Measurements from ENCODE around the gene MACROD1.
"Not testable (repeated sequence)": the region's sequence is repeated elsewhere in the genome, so short reads cannot be mapped to it uniquely, and the experiment has no call there.

The MACROD1 gene

DNA sequence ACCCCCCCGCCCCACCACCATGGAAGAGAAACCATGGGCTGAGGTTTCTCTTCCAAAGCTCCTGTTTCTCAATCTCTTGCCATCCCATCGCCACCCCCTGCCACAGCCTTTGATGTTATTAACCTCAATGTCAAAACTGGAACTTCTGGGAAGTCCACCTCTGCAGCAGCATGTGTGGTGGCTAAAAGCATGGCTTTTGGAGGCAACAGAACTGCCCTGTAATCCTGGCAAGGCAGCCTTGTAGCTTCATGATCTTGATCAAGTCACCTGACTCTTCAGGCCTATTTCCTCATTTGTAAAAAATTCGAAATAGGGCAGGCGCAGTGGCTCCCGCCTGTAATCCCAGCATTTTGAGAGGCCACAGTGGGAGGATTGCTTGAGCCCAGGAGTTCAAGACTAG is 195.0 kb downstream of the MACROD1 start:
- peaks cover 11% of the 10 kb centered on the region for H3K4me1 Mint-ChIP-seq
- H3K4me3 Mint-ChIP-seq = no peak overlapping the region
- TF ChIP-seq, protein P1, sequence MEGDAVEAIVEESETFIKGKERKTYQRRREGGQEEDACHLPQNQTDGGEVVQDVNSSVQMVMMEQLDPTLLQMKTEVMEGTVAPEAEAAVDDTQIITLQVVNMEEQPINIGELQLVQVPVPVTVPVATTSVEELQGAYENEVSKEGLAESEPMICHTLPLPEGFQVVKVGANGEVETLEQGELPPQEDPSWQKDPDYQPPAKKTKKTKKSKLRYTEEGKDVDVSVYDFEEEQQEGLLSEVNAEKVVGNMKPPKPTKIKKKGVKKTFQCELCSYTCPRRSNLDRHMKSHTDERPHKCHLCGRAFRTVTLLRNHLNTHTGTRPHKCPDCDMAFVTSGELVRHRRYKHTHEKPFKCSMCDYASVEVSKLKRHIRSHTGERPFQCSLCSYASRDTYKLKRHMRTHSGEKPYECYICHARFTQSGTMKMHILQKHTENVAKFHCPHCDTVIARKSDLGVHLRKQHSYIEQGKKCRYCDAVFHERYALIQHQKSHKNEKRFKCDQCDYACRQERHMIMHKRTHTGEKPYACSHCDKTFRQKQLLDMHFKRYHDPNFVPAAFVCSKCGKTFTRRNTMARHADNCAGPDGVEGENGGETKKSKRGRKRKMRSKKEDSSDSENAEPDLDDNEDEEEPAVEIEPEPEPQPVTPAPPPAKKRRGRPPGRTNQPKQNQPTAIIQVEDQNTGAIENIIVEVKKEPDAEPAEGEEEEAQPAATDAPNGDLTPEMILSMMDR (IDR thresholded peaks at IDR 0.05; ENCODE audit: unreplicated experiment in 3 of 3) = no peak
- peaks cover 5% of the 10 kb centered on the region for H3K27me3 Mint-ChIP-seq (ENCODE audit: low read depth)
- no peaks in the 10 kb centered on the region for H3K9me3 Mint-ChIP-seq
- no peak overlapping the region for H3K27ac Mint-ChIP-seq
- H3K36me3 Mint-ChIP-seq (ENCODE audit: low read depth) = no peaks in the 10 kb centered on the region

DNA sequence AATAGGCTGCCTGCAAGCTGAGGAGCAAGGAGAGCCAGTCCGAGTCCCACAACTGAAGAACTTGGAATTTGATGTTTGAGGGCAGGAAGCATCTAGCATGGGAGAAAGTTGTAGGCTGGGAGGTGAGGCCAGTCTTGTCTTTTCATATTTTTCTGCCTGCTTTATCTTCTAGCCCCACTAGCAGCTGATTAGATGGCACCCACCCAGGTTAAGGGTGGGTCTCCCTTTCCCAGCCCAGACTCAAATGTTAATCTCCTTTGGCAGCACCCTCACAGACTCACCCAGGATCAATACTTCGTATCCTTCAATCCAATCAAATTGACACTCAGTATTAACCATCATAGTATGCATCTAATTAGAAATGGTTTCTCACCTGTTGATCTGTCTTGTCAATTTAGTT is 196.5 kb downstream of the MACROD1 start:
- peaks cover 5% of the 10 kb centered on the region for H3K27me3 Mint-ChIP-seq (ENCODE audit: low read depth)
- TF ChIP-seq, protein P1 (IDR thresholded peaks at IDR 0.05; ENCODE audit: unreplicated experiment in 3 of 3) = no peak
- H3K4me3 Mint-ChIP-seq = no peak overlapping the region
- peaks cover 5% of the 10 kb centered on the region for H3K4me1 Mint-ChIP-seq
- no peaks in the 10 kb centered on the region for H3K36me3 Mint-ChIP-seq (ENCODE audit: low read depth)
- no peak overlapping the region for H3K27ac Mint-ChIP-seq
- H3K9me3 Mint-ChIP-seq = no peaks in the 10 kb centered on the region

DNA sequence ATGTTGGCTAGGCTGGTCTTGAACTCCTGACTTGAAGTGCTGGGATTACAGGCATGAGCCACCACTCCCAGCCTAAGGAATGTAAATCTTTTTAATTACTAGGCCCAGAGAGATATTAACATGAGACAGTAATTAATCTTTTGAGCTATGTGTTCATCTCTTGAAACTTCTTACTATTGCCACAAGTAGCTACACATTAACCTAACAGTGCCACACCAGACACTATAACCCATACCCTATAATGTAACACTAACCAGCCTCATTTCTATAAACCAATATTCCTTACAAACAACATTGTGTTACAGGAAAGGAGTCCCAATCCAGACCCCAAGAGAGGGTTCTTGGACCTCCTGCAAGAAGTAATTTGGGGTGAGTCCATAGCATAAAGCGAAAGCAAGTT is 199.5 kb downstream of the MACROD1 start:
- TF ChIP-seq, protein P1 (IDR thresholded peaks at IDR 0.05; ENCODE audit: unreplicated experiment in 3 of 3) = no peak
- Mint-ChIP-seq H3K4me3 (no peak overlapping the region), H3K4me1 (peaks cover 7% of the 10 kb centered on the region), H3K36me3 (ENCODE audit: low read depth) (no peaks in the 10 kb centered on the region), H3K9me3 (no peaks in the 10 kb centered on the region), H3K27ac (peak overlapping the region in 1 of 3 experiments; percentile 21), H3K27me3 (ENCODE audit: low read depth) (no peaks in the 10 kb centered on the region)

DNA sequence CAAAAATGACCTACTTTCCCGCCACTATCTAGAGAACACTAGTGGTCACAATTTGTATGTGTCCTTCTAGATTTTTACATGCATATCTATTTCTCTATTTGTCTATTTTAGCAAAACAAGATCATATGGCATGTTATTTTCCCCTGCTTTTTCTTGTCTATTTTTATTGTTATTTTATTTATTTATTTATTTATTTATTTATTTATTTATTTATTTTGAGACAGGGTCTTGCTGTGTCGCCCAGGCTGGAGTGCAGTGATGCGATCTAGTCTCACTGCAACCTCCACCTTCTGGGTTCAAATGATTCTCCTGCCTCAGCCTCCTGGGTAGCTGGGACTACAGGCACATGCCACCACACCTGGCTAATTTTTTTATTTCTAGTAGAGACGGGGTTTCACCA is 202.0 kb downstream of the MACROD1 start:
- not testable (repeated sequence) for H3K36me3 Mint-ChIP-seq (ENCODE audit: low read depth); H3K27me3 Mint-ChIP-seq (ENCODE audit: low read depth); H3K9me3 Mint-ChIP-seq; H3K27ac Mint-ChIP-seq; H3K4me1 Mint-ChIP-seq; H3K4me3 Mint-ChIP-seq

DNA sequence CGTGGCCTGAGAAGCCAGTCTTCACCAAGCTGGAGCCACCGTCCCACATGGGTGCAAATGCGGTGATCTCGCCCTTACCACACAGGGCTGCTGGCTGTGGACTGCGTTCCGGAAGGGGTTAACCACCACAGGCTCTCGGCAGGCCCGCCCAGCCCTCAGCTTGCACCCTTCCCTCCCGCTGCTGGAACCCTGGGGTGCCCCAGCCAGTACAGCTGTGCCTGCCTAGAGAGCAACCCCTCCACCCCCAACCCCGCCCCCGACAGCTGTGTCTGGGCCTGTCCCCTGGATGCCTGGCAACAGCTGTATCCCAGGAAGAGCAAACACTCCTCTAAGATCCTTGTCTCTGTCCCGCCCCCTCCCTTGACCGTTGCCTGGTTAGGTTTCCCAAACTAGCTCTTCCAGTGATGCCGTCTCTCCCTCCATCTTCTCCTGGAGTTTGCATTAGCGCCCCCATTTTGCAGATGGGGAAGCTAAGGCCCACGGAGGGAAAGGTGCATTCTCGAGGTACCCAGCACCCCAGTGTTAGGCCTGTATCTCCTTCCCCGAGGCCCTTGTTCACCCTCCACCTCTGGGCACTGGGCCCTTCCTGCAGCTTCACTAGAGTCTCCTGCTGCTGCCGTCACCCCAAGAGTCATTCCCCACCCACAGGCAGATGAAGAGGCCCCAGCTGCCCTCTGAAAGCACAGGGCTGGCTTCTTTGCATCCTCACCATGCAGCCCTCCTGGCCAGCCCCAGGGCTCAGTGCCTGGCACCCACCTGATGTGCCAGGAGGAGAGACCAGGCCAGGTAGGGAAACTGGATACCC is 204.1 kb downstream of the MACROD1 start:
- TF ChIP-seq, protein P1 (IDR thresholded peaks at IDR 0.05; ENCODE audit: unreplicated experiment in 3 of 3) = no peak
- Mint-ChIP-seq H3K9me3 (no peaks in the 10 kb centered on the region), H3K4me3 (no peak overlapping the region), H3K4me1 (peaks cover 7% of the 10 kb centered on the region), H3K27ac (peak overlapping the region in 1 of 3 experiments; percentile 27), H3K27me3 (ENCODE audit: low read depth) (no peaks in the 10 kb centered on the region), H3K36me3 (ENCODE audit: low read depth) (no peaks in the 10 kb centered on the region)

DNA sequence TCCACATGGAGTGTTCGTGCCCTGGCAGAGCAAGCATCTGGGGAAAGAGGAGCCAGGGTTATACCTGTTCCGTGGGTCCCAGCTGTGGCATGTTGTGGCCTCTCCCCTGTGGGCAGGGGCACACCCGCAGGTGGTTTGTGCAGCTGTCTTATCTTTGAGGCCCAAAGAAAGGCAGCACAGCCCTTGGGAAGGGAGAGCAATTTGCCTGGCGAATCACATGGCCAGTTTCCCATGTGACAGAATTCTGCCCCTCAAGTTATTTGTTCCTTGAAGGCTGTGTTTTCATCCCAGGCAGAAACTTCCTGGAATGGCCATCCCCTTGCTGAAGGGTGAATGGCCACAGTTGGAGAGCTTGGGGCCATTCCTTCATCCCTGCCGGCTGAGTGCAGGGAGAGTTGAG is 207.9 kb downstream of the MACROD1 start:
- H3K4me3 Mint-ChIP-seq = no peak overlapping the region

More for the DNA sequence above, 207.9 kb downstream of the MACROD1 start:
- H3K36me3 Mint-ChIP-seq (ENCODE audit: low read depth) = peaks cover 33% of the 10 kb centered on the region
- H3K9me3 Mint-ChIP-seq = no peaks in the 10 kb centered on the region
- H3K27me3 Mint-ChIP-seq (ENCODE audit: low read depth) = no peaks in the 10 kb centered on the region
- H3K27ac Mint-ChIP-seq = peak overlapping the region in 1 of 3 experiments; percentile 38
- peaks cover 7% of the 10 kb centered on the region for H3K4me1 Mint-ChIP-seq
- TF ChIP-seq, protein P1 (IDR thresholded peaks at IDR 0.05; ENCODE audit: unreplicated experiment in 3 of 3) = no peak

Measured in nephron (organoid).